HG03439 (cell line): Measurements from ENCODE around the gene ASB1.

Experiments used
- ATAC-seq: cut with Tn5 transposase; IDR thresholded peaks from one replicate; pipeline ENCODE4 v1.9.1; 2021; ENCODE audit warnings: mild to moderate bottlenecking, moderate library complexity; ENCODE audit not compliant: unreplicated experiment

The ASB1 gene

GRCh38 chr2:238422285-238422684, 4.4 kb upstream of the ASB1 start:
- no peak for ATAC-seq

GRCh38 chr2:238422940-238423339, 3.8 kb upstream of the ASB1 start:
- no peak for ATAC-seq

GRCh38 chr2:238423561-238424312, 3.0 kb upstream of the ASB1 start:
- ATAC-seq: no peak

- no peak for ATAC-seq
These were observed 2.4 kb upstream of the ASB1 start for GRCh38 chr2:238424313-238424700.

GRCh38 chr2:238425505-238425978, 1.2 kb upstream of the ASB1 start:
- ATAC-seq: no peak

- no peak for ATAC-seq
These were observed 654 bp upstream of the ASB1 start for GRCh38 chr2:238425979-238426567.

GRCh38 chr2:238427435-238428162, 872 bp downstream of the ASB1 start:
- ATAC-seq: peak; percentile 10

GRCh38 chr2:238428866-238429265, 2.1 kb downstream of the ASB1 start:
- no peak for ATAC-seq

GRCh38 chr2:238430781-238431180, 4.1 kb downstream of the ASB1 start:
- no peak for ATAC-seq

GRCh38 chr2:238431456-238431855, 4.7 kb downstream of the ASB1 start:
- no peak for ATAC-seq

- ATAC-seq: no peak
These were observed 6.7 kb downstream of the ASB1 start for GRCh38 chr2:238433300-238433915.

- no peak for ATAC-seq
These were observed 7.5 kb downstream of the ASB1 start for GRCh38 chr2:238433941-238434845.

GRCh38 chr2:238434846-238435751, 8.4 kb downstream of the ASB1 start:
- no peak for ATAC-seq

GRCh38 chr2:238435752-238436096, 9.0 kb downstream of the ASB1 start:
- no peak for ATAC-seq

- no peak for ATAC-seq
These were observed 12.4 kb downstream of the ASB1 start for GRCh38 chr2:238438856-238439849.

- ATAC-seq: no peak
These were observed 13.2 kb downstream of the ASB1 start for GRCh38 chr2:238439917-238440316.

GRCh38 chr2:238440331-238440730, 13.6 kb downstream of the ASB1 start:
- no peak for ATAC-seq

- ATAC-seq: no peak
These were observed 14.0 kb downstream of the ASB1 start for GRCh38 chr2:238440767-238441166.
